ENCODE data around the gene HAUS6. TPM values are rescaled to one million over a fixed set of nuclear protein-coding genes. Genes with fewer than 3 reads are reported as not detected.

The HAUS6 gene
- total and polyA plus RNA-seq, 2 of the 8 experiments (the other 6 are each of a cell fraction or from before 2014, with no cell fraction given) = 11.7 to 52.4 TPM

GRCh38 chr9:19124430-19124793 lies 21.7 kb upstream of the HAUS6 start:
- no peak overlapping the region for H4K8ac ChIP-seq (ENCODE audit: extremely low read depth, insufficient read depth, low read length)
- H2BK120ac ChIP-seq (replicated peaks; ENCODE audit: low read depth, low read length) = no peak overlapping the region
- no peak overlapping the region for H2BK5ac ChIP-seq (ENCODE audit: low read depth, low read length)
- H3K23ac ChIP-seq (ENCODE audit: insufficient read length) = no peak overlapping the region
- no peak overlapping the region for H2BK15ac ChIP-seq (ENCODE audit: low read length)
- H3K27me3 ChIP-seq (replicated peaks in 1 of 4; ENCODE audit: control insufficient read depth in 3 of 4, extremely low read depth in 1 of 4, insufficient read depth in 3 of 4, low read length in 3 of 4) = no peaks in the 10 kb centered on the region
- H4K5ac ChIP-seq (ENCODE audit: insufficient read length, low read depth, low read length) = no peak overlapping the region
- H2AFZ ChIP-seq (ENCODE audit: low read length) = no peak overlapping the region
- POLR2A ChIA-PET (ENCODE audit: partially characterized antibody) = interaction anchor here (1.0 to 1.6 kb wide), 6 partner anchors 9 to 107 kb away, joined by 3 to 7 read pairs (median 4); partner anchors contain the start of gene HAUS6
- H3K4me2 ChIP-seq (ENCODE audit: insufficient read depth in 1 of 2, low read depth in 2 of 2, low read length in 2 of 2) = no peak overlapping the region
- H3K14ac ChIP-seq (ENCODE audit: insufficient read length) = no peak overlapping the region
- H3K4ac ChIP-seq (replicated peaks; ENCODE audit: insufficient read length, low read depth, low read length) = no peak overlapping the region
- no peak for FAIRE-seq
- H3K79me2 ChIP-seq (ENCODE audit: control insufficient read depth in 1 of 2, insufficient read depth in 2 of 2, low read length in 2 of 2) = peaks cover 0 to 11% of the 10 kb centered on the region in 2 experiments; a peak in 1 of 4 replicates
- H3K4me3 ChIP-seq (ENCODE audit: extremely low read depth in 1 of 4, insufficient read depth in 2 of 4, low read depth in 3 of 4, low read length in 4 of 4) = no peak overlapping the region
- no peak overlapping the region for H4K91ac ChIP-seq (replicated peaks; ENCODE audit: insufficient read length, low read length)
- no peak overlapping the region for H2AK5ac ChIP-seq (ENCODE audit: low read depth, low read length)
- peaks cover 0 to 3% (median 0%) of the 10 kb centered on the region in 4 experiments; a peak in 3 of 7 replicates for H3K4me1 ChIP-seq (replicated peaks in 1 of 4; ENCODE audit: control insufficient read depth in 3 of 4, insufficient read depth in 4 of 4, low read length in 3 of 4)
- no peak overlapping the region for H2BK12ac ChIP-seq (ENCODE audit: low read depth, low read length)
- H4K20me1 ChIP-seq (replicated peaks in 1 of 2; ENCODE audit: control insufficient read depth in 1 of 2, insufficient read depth in 2 of 2, low read length in 2 of 2) = peaks cover 0 to 2% of the 10 kb centered on the region in 2 experiments
- no peak overlapping the region for H3K18ac ChIP-seq (ENCODE audit: extremely low read depth, low read length)
- H3K27ac ChIP-seq (ENCODE audit: low read depth, low read length) = no peak overlapping the region
- no peak overlapping the region for H3K9ac ChIP-seq (replicated peaks in 1 of 4; ENCODE audit: extremely low read depth in 1 of 4, low read depth in 3 of 4, low read length in 3 of 4)
- H3K79me1 ChIP-seq (ENCODE audit: low read depth, low read length) = no peaks in the 10 kb centered on the region
- H3K56ac ChIP-seq (replicated peaks; ENCODE audit: insufficient read length, low read depth, low read length) = no peak overlapping the region
- DNase-seq (ENCODE audit: low read depth in 1 of 2, low spot score in 2 of 2) = no peak
- peaks cover 19 to 60% (median 42%) of the 10 kb centered on the region in 4 experiments for H3K36me3 ChIP-seq (ENCODE audit: control insufficient read depth in 2 of 4, insufficient read depth in 4 of 4, low read length in 3 of 4)
- H3K9me3 ChIP-seq (ENCODE audit: insufficient read depth in 2 of 2, low read depth in 1 of 2, low read length in 1 of 2) = no peaks in the 10 kb centered on the region
- H3K23me2 ChIP-seq (ENCODE audit: low read depth, low read length) = peaks cover 6% of the 10 kb centered on the region
- TF ChIP-seq POLR2A (IDR thresholded peaks at IDR 0.05; ENCODE audit: control extremely low read depth in 1 of 2, low read depth in 2 of 2, low read length in 2 of 2) = no peak
- no peak for TF ChIP-seq SAP30 (IDR thresholded peaks at IDR 0.05; ENCODE audit: insufficient read depth, insufficient replicate concordance, low read length)
- TF ChIP-seq CBX5 (IDR thresholded peaks at IDR 0.05; ENCODE audit: low read depth, low read length) = no peak
- TF ChIP-seq BRCA1 (IDR thresholded peaks at IDR 0.05; ENCODE audit: low read depth, low read length) = no peak
- TF ChIP-seq SP4 (IDR thresholded peaks at IDR 0.05; ENCODE audit: low read length) = no peak
- no peak for TF ChIP-seq RAD21 (IDR thresholded peaks at IDR 0.05 in 1 of 2, conservative IDR thresholded peaks at IDR 0.05 in 1 of 2; ENCODE audit: low read depth in 2 of 2, low read length in 2 of 2)
- TF ChIP-seq E2F6 (IDR thresholded peaks at IDR 0.05) = no peak
- no peak for TF ChIP-seq TEAD4 (IDR thresholded peaks at IDR 0.05; ENCODE audit: low read depth, low read length)
- no peak for TF ChIP-seq POU5F1 (IDR thresholded peaks at IDR 0.05; ENCODE audit: low read depth, low read length)
- no peak overlapping the region for H2BK20ac ChIP-seq (ENCODE audit: low read length)
- CTCF ChIA-PET (ENCODE audit: partially characterized antibody) = interaction anchor here (1.4 kb wide), 2 partner anchors 9 to 50 kb away, joined by 3 read pairs; no protein-coding TSS in a partner anchor
